NCI-H2107 (cell line): ENCODE data around the gene CFAP57.
A peak's percentile ranks its signal among the peaks of the same experiment; 100 is the strongest.

Experiments used
- DNase-seq: peaks from one replicate; lab custom pipeline; 2025; lab: John Stamatoyannopoulos, UW

CFAP57 gene

DNA sequence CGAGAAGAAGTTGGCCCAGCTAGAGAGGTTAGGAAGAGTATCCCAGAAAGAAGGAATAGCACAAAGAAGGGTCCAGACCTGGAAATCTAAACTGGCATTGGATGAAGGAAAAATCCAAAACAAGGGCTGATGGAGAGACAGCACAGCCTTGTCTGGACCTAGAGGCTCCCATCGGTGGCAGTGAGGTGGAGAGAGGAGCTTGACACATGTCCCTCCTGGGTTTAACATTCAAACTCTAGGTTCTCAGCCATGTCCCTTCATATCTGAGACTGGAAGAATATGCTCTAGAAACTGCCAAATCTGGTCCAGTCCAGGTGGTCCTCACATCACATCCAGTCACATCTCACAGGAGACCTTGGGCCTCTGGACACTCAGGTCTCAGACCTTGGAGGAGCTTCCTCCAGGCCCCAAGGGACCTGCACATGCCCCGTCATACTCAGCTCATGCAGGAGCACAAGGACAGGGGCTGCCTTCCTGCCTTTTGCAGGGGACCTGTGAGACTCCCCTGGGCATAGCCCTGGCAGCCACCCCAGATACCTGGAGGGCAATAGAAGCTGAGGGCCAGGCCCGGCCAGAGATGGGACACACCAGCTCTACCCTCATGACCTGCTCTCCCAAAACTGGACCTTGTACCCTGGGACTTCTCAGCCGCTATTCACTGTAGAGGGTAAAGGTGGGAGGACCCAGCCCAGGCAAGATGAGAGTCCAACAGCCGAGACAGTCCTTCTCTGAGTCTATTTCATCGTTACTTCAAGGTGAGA, 105.2 kb downstream of the CFAP57 start:
- DNase-seq, result no peak

GRCh38 chr1:43279161-43279560, 107.0 kb downstream of the CFAP57 start:
- no peak for DNase-seq

DNA sequence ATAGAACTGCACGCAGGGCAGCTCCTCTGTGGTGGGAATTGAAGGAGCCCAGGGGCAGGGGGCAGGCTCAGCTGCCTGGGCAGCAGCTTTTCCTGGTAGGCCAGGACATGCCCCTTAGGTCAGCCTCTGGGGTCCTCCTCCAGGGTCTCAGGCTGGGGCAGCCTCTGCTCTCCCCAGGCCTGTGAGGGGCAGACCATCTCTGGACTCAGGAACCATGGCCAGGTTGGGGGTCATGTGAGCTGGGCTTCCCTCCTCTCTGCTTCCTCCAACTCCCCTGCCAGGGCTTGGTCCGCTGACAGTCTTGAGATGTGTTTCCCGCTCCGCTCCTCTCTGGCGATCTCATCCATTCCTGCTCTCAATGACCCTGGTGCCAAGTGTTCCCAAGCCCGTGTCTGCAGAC, 107.5 kb downstream of the CFAP57 start:
- no peak for DNase-seq

DNA sequence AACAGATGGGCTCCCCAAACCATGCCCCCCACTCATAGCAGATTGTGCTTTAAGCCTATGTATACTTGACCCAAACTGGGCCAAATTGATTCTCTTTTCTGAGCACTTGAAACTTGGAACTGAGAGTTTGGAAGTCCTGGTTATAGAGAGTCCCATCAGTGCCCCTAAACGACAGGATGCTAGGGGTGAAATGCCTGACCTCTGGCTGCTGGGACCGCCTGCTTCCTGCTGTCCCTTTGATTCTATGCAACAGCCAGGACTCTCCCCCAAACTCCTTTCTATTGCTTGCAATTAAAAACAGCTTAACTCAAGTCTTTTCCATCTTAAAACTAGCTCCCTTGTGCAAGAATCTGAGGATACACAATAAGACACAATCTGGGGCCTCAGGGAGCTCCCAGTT, 108.6 kb downstream of the CFAP57 start:
- DNase-seq, result no peak

DNA sequence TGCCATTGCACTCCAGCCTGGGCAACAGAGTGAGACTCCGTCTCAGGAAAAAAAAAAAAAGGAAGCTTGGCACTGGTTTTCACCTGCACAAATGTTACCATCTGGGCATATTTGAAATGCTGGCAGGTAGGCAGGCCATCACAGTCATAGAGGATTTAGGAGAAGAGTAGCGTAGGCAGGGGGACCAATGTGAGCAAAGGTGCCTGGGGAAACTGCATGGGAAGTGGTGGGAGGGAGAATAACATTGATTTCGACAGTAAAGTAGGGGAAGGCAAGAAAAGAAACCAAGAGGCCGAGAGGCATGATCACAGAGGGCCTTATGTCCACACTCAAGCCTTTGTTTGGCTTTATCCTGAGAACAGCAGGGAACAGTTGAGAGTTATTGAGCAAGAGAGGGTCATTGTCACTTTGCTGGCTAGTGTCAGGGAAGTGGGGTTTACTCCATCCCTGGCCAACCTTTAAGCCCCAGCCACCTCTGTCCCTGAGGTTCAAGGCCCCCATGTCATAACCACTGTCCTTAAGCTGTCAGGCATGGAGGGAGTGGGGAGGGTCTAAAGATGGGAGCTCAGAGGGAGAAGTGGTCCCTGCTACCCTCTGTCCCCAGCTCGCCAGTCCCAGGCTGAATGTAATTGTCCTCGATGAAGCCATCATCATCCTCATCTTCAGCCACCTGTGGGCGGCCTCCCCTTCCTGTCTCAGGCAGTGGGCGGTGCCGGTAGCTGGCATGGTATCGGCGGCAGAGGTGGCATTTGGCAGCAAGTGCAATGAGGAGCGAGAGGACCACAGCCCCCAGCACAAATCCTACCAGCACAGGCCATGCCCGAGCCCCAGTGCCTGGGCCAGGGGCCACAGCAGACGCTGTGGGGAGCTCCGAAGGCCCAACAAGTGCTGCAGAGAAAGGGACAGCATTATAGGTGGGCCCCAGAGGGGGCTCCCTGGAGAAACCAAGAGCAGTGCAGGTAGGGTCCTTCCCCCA, 110.4 kb downstream of the CFAP57 start:
- no peak for DNase-seq

GRCh38 chr1:43284065-43284464, 111.9 kb downstream of the CFAP57 start:
- DNase-seq, result no peak

GRCh38 chr1:43284546-43285110, 112.5 kb downstream of the CFAP57 start:
- no peak for DNase-seq

- DNase-seq, result peak; percentile 74
These were observed 113.3 kb downstream of the CFAP57 start, which contains the start of gene C1orf210 for GRCh38 chr1:43285269-43285990. TSS of gene C1orf210 (minus strand) at chr1:43285581. CDS start at chr1:43283270, 2,311 bp downstream.

- no peak for DNase-seq
These were observed 114.0 kb downstream of the CFAP57 start for GRCh38 chr1:43286115-43286514.

DNA sequence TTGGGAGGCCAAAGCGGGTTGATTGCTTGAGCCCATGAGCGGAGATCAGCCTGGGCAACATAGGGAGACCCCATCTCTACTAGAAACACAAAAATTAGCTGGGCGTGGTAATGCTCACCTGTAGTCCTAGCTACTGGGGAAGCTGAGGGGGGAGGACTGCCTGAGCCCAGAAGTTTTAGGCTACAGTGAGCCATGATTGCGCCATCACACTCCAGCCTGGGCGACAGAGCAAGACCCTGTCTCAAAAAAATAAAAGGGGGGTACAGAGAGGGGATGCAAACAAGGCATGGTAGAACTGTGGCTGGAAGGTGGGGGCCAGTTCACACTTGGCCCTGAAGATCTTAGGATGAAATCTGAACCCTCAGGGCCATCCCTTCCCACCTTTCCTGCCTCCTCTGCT, 114.4 kb downstream of the CFAP57 start:
- no peak for DNase-seq

- DNase-seq, result no peak
These were observed 116.1 kb downstream of the CFAP57 start for GRCh38 chr1:43288058-43288784.

- DNase-seq, result no peak
These were observed 116.9 kb downstream of the CFAP57 start for GRCh38 chr1:43288785-43289706.

- no peak for DNase-seq
These were observed 120.1 kb downstream of the CFAP57 start for GRCh38 chr1:43292216-43292615.

DNA sequence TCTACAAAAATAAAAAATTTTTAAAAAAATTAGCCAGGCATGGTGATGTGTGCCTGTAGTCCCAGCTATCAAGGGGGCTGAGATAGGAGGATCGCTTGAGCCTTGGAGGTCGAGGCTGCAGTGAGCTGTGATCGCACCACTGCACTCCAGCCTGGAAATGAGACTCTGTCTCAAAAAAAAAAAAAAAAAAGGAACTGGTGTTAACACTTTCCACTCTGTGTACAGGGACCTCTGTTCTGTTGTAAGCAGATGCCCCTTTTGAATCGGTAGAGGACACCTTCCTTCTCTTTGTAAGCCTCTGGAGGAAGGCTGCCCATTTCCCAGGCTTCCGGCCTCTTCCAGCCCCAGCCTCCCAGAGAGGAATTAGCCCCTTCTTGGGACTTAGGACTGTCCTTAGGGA, 120.5 kb downstream of the CFAP57 start:
- DNase-seq, result no peak

- no peak for DNase-seq
These were observed 121.0 kb downstream of the CFAP57 start for GRCh38 chr1:43293176-43293575.

GRCh38 chr1:43293896-43294760, 122.0 kb downstream of the CFAP57 start:
- DNase-seq, result no peak

- no peak for DNase-seq
These were observed 122.6 kb downstream of the CFAP57 start for GRCh38 chr1:43294761-43295160.

GRCh38 chr1:43296207-43296606, 124.1 kb downstream of the CFAP57 start:
- no peak for DNase-seq

GRCh38 chr1:43298055-43298454, 125.9 kb downstream of the CFAP57 start:
- DNase-seq, result no peak
